ENCODE results near the gene ATIC.

DNA sequence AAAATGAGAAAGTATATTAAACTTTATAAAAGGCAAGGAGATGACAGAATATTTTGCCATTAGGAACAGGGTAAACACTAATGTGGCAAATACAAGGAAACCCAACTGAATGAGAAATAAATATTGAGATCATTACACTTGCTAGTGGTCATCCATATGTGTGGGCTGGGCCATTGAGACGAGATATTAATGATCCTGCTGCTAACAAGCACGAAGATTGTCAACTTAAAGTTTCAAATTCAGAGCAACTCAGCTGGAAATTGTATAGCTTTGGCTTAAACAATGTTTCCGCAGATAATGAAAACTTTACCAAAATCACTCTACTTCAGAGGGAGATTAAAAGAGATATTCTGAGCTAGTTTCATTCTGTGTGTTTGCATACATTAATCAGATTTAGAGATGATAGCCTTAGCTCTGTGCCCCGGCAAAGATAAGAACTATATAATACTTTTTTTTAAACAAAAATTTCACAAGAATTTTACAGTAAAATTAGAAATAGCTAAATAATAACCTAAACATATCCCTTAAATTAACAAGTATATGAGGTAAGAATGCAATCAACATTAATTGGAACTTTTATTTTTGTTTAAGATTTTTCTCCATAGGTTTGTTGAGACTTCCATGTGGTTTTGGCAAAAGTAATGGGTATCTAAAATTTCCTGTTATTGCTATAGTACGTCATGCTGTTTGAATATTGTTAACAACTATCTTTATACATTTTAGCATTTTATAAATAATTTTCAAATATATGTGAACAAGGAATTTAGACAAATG, 84.0 kb downstream of the ATIC start:
- TF ChIP-seq ZFP36 (IDR thresholded peaks at IDR 0.05; ENCODE audit: borderline replicate concordance, partially characterized antibody) (no peak), CHD4 (IDR thresholded peaks at IDR 0.05; ENCODE audit: borderline replicate concordance) (no peak), POLR2A (IDR thresholded peaks at IDR 0.05; ENCODE audit: low read length) (no peak), SMC3 (IDR thresholded peaks at IDR 0.05) (no peak), MAZ (IDR thresholded peaks at IDR 0.05; ENCODE audit: borderline replicate concordance, low read depth, low read length) (no peak), MAFK (IDR thresholded peaks at IDR 0.05; ENCODE audit: partially characterized antibody) (no peak), RCOR1 (IDR thresholded peaks at IDR 0.05; ENCODE audit: low read depth, low read length) (no peak), EHMT2 (IDR thresholded peaks at IDR 0.05; ENCODE audit: low read depth) (no peak)
- TF ChIP-seq, protein P1, sequence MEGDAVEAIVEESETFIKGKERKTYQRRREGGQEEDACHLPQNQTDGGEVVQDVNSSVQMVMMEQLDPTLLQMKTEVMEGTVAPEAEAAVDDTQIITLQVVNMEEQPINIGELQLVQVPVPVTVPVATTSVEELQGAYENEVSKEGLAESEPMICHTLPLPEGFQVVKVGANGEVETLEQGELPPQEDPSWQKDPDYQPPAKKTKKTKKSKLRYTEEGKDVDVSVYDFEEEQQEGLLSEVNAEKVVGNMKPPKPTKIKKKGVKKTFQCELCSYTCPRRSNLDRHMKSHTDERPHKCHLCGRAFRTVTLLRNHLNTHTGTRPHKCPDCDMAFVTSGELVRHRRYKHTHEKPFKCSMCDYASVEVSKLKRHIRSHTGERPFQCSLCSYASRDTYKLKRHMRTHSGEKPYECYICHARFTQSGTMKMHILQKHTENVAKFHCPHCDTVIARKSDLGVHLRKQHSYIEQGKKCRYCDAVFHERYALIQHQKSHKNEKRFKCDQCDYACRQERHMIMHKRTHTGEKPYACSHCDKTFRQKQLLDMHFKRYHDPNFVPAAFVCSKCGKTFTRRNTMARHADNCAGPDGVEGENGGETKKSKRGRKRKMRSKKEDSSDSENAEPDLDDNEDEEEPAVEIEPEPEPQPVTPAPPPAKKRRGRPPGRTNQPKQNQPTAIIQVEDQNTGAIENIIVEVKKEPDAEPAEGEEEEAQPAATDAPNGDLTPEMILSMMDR (IDR thresholded peaks at IDR 0.05): no peak
- TF ChIP-seq, protein P2, sequence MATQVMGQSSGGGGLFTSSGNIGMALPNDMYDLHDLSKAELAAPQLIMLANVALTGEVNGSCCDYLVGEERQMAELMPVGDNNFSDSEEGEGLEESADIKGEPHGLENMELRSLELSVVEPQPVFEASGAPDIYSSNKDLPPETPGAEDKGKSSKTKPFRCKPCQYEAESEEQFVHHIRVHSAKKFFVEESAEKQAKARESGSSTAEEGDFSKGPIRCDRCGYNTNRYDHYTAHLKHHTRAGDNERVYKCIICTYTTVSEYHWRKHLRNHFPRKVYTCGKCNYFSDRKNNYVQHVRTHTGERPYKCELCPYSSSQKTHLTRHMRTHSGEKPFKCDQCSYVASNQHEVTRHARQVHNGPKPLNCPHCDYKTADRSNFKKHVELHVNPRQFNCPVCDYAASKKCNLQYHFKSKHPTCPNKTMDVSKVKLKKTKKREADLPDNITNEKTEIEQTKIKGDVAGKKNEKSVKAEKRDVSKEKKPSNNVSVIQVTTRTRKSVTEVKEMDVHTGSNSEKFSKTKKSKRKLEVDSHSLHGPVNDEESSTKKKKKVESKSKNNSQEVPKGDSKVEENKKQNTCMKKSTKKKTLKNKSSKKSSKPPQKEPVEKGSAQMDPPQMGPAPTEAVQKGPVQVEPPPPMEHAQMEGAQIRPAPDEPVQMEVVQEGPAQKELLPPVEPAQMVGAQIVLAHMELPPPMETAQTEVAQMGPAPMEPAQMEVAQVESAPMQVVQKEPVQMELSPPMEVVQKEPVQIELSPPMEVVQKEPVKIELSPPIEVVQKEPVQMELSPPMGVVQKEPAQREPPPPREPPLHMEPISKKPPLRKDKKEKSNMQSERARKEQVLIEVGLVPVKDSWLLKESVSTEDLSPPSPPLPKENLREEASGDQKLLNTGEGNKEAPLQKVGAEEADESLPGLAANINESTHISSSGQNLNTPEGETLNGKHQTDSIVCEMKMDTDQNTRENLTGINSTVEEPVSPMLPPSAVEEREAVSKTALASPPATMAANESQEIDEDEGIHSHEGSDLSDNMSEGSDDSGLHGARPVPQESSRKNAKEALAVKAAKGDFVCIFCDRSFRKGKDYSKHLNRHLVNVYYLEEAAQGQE (IDR thresholded peaks at IDR 0.05): no peak
- TF ChIP-seq, protein P3, sequence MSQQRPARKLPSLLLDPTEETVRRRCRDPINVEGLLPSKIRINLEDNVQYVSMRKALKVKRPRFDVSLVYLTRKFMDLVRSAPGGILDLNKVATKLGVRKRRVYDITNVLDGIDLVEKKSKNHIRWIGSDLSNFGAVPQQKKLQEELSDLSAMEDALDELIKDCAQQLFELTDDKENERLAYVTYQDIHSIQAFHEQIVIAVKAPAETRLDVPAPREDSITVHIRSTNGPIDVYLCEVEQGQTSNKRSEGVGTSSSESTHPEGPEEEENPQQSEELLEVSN (IDR thresholded peaks at IDR 0.05; ENCODE audit: borderline replicate concordance, low read depth): no peak
- TF ChIP-seq, protein P4, sequence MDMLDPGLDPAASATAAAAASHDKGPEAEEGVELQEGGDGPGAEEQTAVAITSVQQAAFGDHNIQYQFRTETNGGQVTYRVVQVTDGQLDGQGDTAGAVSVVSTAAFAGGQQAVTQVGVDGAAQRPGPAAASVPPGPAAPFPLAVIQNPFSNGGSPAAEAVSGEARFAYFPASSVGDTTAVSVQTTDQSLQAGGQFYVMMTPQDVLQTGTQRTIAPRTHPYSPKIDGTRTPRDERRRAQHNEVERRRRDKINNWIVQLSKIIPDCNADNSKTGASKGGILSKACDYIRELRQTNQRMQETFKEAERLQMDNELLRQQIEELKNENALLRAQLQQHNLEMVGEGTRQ (IDR thresholded peaks at IDR 0.05): no peak

All from A549 (cell line).